Measurements from ENCODE around the gene OGFOD3. TPM values are rescaled to one million over a fixed set of nuclear protein-coding genes. Genes with fewer than 3 reads are reported as not detected.

Gene OGFOD3
- total RNA-seq, 2 donors from 2014 or later = 23.3 to 40.8 TPM

DNA sequence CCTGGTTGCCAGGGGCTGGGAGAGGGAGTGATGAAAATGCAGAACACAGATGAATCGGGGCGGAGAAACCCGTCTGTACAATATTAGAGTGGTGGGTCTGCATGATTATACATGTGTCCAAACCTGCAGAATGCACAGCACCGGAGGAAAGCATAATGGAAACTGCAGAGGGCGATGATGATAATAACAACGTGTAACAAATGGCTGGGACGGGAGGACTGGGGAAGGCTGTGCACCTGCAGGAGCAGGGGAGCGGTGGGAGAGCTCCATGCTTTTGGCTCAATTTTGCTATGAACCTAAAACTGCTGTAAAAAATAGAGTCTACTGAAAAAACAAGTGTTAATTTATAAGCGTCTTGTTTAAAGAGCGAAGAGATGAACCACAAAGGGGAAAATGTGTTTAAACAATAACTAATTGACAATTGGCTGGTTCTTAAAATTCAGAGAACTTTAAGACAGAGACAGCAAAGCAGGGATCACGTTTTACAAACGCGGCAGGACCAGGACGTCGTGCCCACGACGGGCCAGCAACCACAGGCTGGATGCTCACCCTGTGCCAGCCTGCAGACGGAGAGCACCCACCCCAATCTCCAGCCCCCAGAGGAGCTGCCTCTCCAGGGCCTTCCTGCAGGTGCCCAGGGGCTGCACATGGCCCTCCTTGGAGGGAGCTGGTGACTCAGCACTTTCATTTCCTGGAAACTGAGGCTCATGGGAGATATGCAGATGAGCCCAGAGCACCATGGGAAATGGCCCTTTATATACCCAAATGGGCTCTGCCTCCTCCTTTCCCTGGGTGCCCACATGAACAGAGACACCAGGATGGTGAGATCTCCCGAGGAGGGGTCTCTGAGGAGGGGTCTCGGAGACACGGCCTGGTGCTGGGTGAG, 59.7 kb downstream of the OGFOD3 start, which contains the start of gene TEX19:
Gene TEX19 (plus strand): TSS at position 783 of the 886 bp plus-strand sequence. CDS start 2,904 bp downstream, outside the sequence.
- no peak within 1 kb of the TSS for H3K27ac ChIP-seq
- TF ChIP-seq, protein P1, sequence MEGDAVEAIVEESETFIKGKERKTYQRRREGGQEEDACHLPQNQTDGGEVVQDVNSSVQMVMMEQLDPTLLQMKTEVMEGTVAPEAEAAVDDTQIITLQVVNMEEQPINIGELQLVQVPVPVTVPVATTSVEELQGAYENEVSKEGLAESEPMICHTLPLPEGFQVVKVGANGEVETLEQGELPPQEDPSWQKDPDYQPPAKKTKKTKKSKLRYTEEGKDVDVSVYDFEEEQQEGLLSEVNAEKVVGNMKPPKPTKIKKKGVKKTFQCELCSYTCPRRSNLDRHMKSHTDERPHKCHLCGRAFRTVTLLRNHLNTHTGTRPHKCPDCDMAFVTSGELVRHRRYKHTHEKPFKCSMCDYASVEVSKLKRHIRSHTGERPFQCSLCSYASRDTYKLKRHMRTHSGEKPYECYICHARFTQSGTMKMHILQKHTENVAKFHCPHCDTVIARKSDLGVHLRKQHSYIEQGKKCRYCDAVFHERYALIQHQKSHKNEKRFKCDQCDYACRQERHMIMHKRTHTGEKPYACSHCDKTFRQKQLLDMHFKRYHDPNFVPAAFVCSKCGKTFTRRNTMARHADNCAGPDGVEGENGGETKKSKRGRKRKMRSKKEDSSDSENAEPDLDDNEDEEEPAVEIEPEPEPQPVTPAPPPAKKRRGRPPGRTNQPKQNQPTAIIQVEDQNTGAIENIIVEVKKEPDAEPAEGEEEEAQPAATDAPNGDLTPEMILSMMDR (IDR thresholded peaks at IDR 0.05) = no peak
- H3K36me3 ChIP-seq = no peaks in the 10 kb centered on the region
- no peak for DNase-seq
- H3K4me1 ChIP-seq = no peaks in the 10 kb centered on the region
- no peaks in the 10 kb centered on the region for H3K9me3 ChIP-seq
- H3K9ac ChIP-seq (ENCODE audit: low read depth in 2 of 2, low read length in 2 of 2) = no peak within 1 kb of the TSS
- no peak within 1 kb of the TSS for H3K4me3 ChIP-seq
- H3K27me3 ChIP-seq = peaks cover 3% of the 10 kb centered on the region
- intact Hi-C loops (cut with DNase I) = loop anchor here (10.0 kb wide), 1 partner anchor 406 kb away; no protein-coding TSS in a partner anchor

- no peak overlapping the region for H3K27ac ChIP-seq
- no peak for DNase-seq
- TF ChIP-seq, protein P1 (IDR thresholded peaks at IDR 0.05) = no peak
- peaks cover 3% of the 10 kb centered on the region for H3K27me3 ChIP-seq
- intact Hi-C loops (cut with DNase I) = loop anchor here (10.0 kb wide), 1 partner anchor 407 kb away; no protein-coding TSS in a partner anchor
- no peaks in the 10 kb centered on the region for H3K36me3 ChIP-seq
- H3K4me1 ChIP-seq = no peaks in the 10 kb centered on the region
- no peak overlapping the region for H3K9ac ChIP-seq (ENCODE audit: low read depth in 2 of 2, low read length in 2 of 2)
- no peak overlapping the region for H3K4me3 ChIP-seq
- no peaks in the 10 kb centered on the region for H3K9me3 ChIP-seq
Observed at GRCh38 chr17:82357394-82357793, 61.0 kb downstream of the OGFOD3 start.

DNA sequence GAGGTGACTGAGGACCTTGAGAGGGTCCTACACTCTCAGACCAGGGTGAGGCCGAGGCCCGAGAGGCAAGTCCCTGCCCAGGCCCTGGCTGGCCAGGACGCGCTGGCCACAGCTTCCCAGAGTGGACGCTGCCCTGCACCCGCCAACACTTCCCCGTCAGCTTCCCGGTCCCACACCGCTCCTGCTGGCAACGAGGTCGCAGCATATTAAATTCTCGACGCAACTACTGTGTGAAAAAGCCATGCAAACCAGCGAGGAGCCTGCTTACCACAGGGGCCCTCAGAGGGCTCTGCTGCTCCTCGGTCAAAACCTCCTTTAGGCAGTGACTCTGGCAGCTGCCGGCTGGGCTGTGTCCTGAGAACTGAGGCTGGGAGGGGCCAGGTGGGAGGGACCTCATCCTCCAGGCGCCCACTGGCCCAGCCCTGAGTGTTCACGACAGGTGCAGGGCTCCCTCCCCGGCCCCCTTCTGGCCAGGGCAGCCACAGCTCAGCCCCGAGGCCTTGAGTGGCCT, 61.5 kb downstream of the OGFOD3 start:
- no peaks in the 10 kb centered on the region for H3K9me3 ChIP-seq
- intact Hi-C loops (cut with DNase I) = loop anchor here (10.0 kb wide), 1 partner anchor 408 kb away; no protein-coding TSS in a partner anchor
- no peaks in the 10 kb centered on the region for H3K36me3 ChIP-seq
- no peak overlapping the region for H3K27ac ChIP-seq
- H3K27me3 ChIP-seq = peaks cover 3% of the 10 kb centered on the region
- TF ChIP-seq, protein P1 (IDR thresholded peaks at IDR 0.05) = no peak
- DNase-seq = no peak
- H3K4me1 ChIP-seq = peaks cover 2% of the 10 kb centered on the region
- H3K9ac ChIP-seq (ENCODE audit: low read depth in 2 of 2, low read length in 2 of 2) = no peak overlapping the region
- no peak overlapping the region for H3K4me3 ChIP-seq

GRCh38 chr17:82355770-82356427, 62.5 kb downstream of the OGFOD3 start:
- TF ChIP-seq, protein P1 (IDR thresholded peaks at IDR 0.05) = no peak
- no peak overlapping the region for H3K9ac ChIP-seq (ENCODE audit: low read depth in 2 of 2, low read length in 2 of 2)
- H3K4me3 ChIP-seq = no peak overlapping the region
- intact Hi-C loops (cut with DNase I) = loop anchor here (2.0 to 10.0 kb wide), 2 partner anchors 197 to 409 kb away; no protein-coding TSS in a partner anchor
- H3K36me3 ChIP-seq = no peaks in the 10 kb centered on the region
- no peaks in the 10 kb centered on the region for H3K9me3 ChIP-seq
- peaks cover 3% of the 10 kb centered on the region for H3K27me3 ChIP-seq
- no peak overlapping the region for H3K27ac ChIP-seq
- H3K4me1 ChIP-seq = peaks cover 4% of the 10 kb centered on the region
- DNase-seq = no peak

DNA sequence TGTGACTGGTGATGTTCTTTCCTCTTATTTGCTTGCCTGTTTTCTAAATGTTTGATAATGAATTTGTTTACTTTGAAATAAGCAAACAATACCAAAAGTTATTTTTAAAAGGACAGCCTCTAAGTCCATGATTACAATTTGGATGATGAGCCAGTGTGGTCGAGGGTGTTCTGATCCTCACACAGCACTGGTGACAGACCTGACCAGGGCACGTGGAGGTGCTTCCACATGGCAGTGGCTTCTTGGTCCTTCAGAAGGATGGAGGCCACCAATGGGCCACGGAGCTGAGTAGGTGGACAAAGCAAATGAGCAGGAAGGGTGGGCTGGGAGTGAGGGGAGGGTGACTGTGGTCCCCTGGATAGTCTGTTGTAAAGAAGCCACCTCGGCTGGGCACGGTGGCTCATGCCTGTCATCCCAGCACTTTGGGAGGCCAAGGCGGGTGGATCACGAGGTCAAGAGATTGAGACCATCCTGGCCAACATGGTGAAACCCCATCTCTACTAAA, 63.5 kb downstream of the OGFOD3 start:
- intact Hi-C loops (cut with DNase I) = loop anchor here (2.0 to 10.0 kb wide), 2 partner anchors 198 to 410 kb away; no protein-coding TSS in a partner anchor
- no peak overlapping the region for H3K9ac ChIP-seq (ENCODE audit: low read depth in 2 of 2, low read length in 2 of 2)
- TF ChIP-seq, protein P1 (IDR thresholded peaks at IDR 0.05) = no peak
- no peaks in the 10 kb centered on the region for H3K36me3 ChIP-seq
- DNase-seq = no peak
- H3K27me3 ChIP-seq = peaks cover 3% of the 10 kb centered on the region
- peaks cover 4% of the 10 kb centered on the region for H3K4me1 ChIP-seq
- H3K27ac ChIP-seq = no peak overlapping the region
- H3K9me3 ChIP-seq = no peaks in the 10 kb centered on the region
- no peak overlapping the region for H3K4me3 ChIP-seq

Measured in colonic mucosa (tissue), 4 donors.